Stimulated activated effector memory CD8-positive, alpha-beta T cell treated with anti-CD3 and anti-CD28 coated beads, Interleukin-12 subunit alpha, Interleukin-12 subunit beta, amount 100 ng/mL, for 72 hours (primary cell): ENCODE data around the gene WHAMM.

Source experiments
- ATAC-seq: fragments of 150-1000 bp; cut with Tn5 transposase; 2 replicates; pipeline ENCODE4 v1.10.0; 2021
- DNase-seq, 2 donors: peaks; one replicate each; pipeline ENCODE4 v3.0.0; 2021 to 2022; ENCODE audit warnings: low spot score in 2 of 2
- H3K27ac Mint-ChIP-seq: one replicate; pipeline ENCODE4 v1.8.0; 2022; ENCODE audit warnings: mild to moderate bottlenecking, mixed read lengths
- H3K36me3 Mint-ChIP-seq: one replicate; pipeline ENCODE4 v1.8.0; 2022; ENCODE audit warnings: mild to moderate bottlenecking, mixed read lengths
- H3K4me1 Mint-ChIP-seq: one replicate; pipeline ENCODE4 v1.8.0; 2022; ENCODE audit warnings: mixed read lengths
- H3K4me3 Mint-ChIP-seq: one replicate; pipeline ENCODE4 v1.8.0; 2022; ENCODE audit warnings: mild to moderate bottlenecking, mixed read lengths
- H3K9me3 Mint-ChIP-seq: one replicate; pipeline ENCODE4 v1.8.0; 2022; ENCODE audit warnings: mixed read lengths

The WHAMM gene

GRCh38 chr15:82882273-82882928 is 73.0 kb downstream of the WHAMM start:
- Mint-ChIP-seq H3K4me1 (no peaks in the 10 kb centered on the region), H3K4me3 (no peak overlapping the region), H3K36me3 (no peaks in the 10 kb centered on the region), H3K27ac (no peak overlapping the region), H3K9me3 (no peaks in the 10 kb centered on the region)
- ATAC-seq = no peak
- DNase-seq = no peak
